HepG2 (cell line): ENCODE results near the gene NSMCE4A. TPM values are rescaled to one million over a fixed set of nuclear protein-coding genes. Genes with fewer than 3 reads are reported as not detected.
A peak's percentile ranks its signal among the peaks of the same experiment; 100 is the strongest.

Experiments used
- ARNTL ChIP-seq: sonication (generic); formaldehyde crosslinking; IDR thresholded peaks from 2 replicates; pipeline ENCODE4 v1.4.0; 2020; ENCODE audit warnings: mild to moderate bottlenecking, missing genetic modification reagents
- ATF7-NPFF ChIP-seq: sonication (generic); formaldehyde crosslinking; IDR thresholded peaks from 2 replicates; pipeline ENCODE4 v1.8.1; 2023; ENCODE audit warnings: mild to moderate bottlenecking, low read depth, missing genetic modification reagents, moderate library complexity
- BORCS8-MEF2B ChIP-seq: sonication (generic); formaldehyde crosslinking; IDR thresholded peaks from 2 replicates; pipeline ENCODE4 v1.8.0; 2022; ENCODE audit warnings: mild to moderate bottlenecking, missing genetic modification reagents
- DMAP1 ChIP-seq: IDR thresholded peaks from 2 replicates; pipeline ENCODE4 v1.6.1; 2016
- DPF2 ChIP-seq: sonication (generic); formaldehyde crosslinking; IDR thresholded peaks from 2 replicates; pipeline ENCODE4 v1.4.0; 2020; ENCODE audit warnings: mild to moderate bottlenecking, low read depth, missing genetic modification reagents, borderline replicate concordance
- EED ChIP-seq: sonication (generic); formaldehyde crosslinking; IDR thresholded peaks from 2 replicates; pipeline ENCODE4 v1.5.0; 2020; ENCODE audit warnings: mild to moderate bottlenecking, missing genetic modification reagents
- ELF3 ChIP-seq: IDR thresholded peaks from 2 replicates; pipeline ENCODE4 v1.6.1; 2016; ENCODE audit warnings: missing genetic modification reagents, missing compliant biosample characterization
- ERF ChIP-seq: IDR thresholded peaks from 2 replicates; pipeline ENCODE4 v1.6.1; 2018; ENCODE audit warnings: missing biosample characterization, missing genetic modification reagents
- FOSL2 ChIP-seq: sonication (generic); formaldehyde crosslinking; IDR thresholded peaks from 2 replicates; pipeline ENCODE4 v1.4.0; 2020; ENCODE audit warnings: missing genetic modification reagents
- MED1 ChIP-seq: sonication (generic); formaldehyde crosslinking; IDR thresholded peaks from 2 replicates; pipeline ENCODE4 v1.4.0; 2020; ENCODE audit warnings: missing genetic modification reagents
- MYC ChIP-seq: sonication (generic); formaldehyde crosslinking; IDR thresholded peaks from 2 replicates; pipeline ENCODE4 v1.9.0; 2021; ENCODE audit warnings: missing genetic modification reagents, borderline replicate concordance
- PHB2 ChIP-seq: fragments of 450-650 bp; IDR thresholded peaks from 2 replicates; pipeline ENCODE4 v1.6.1; 2018; ENCODE audit not compliant: partially characterized antibody
- SOX6 ChIP-seq, 2 experiments: fragments of 450-650 bp in 1 of 2; sonication (generic) in 1 of 2; formaldehyde crosslinking in 1 of 2; IDR thresholded peaks; 2 replicates each; pipeline versions ENCODE4 v1.4.0 to v1.6.1; 2017 to 2020; ENCODE audit warnings: antibody characterized with exemption in 1 of 2, mild to moderate bottlenecking in 1 of 2, missing genetic modification reagents in 1 of 2
- SP1 ChIP-seq, 2 experiments: fragments of 450-650 bp in 1 of 2; sonication (generic) in 1 of 2; formaldehyde crosslinking in 1 of 2; IDR thresholded peaks; 2 replicates each; pipeline versions ENCODE4 v1.4.0 to v1.6.1; 2016 to 2020; ENCODE audit warnings: missing genetic modification reagents in 1 of 2
- U2AF2 ChIP-seq: fragments of 200-400 bp; formaldehyde crosslinking; IDR thresholded peaks from 2 replicates; pipeline ENCODE4 v1.6.1; 2017; ENCODE audit warnings: low read depth, mild to moderate bottlenecking, low read length
- ZBTB38 ChIP-seq: sonication (generic); formaldehyde crosslinking; IDR thresholded peaks from 2 replicates; pipeline ENCODE4 v1.5.1; 2020; ENCODE audit warnings: mild to moderate bottlenecking, missing genetic modification reagents
- ZNF549 ChIP-seq: sonication (generic); formaldehyde crosslinking; IDR thresholded peaks from 2 replicates; pipeline ENCODE4 v1.5.0; 2020; ENCODE audit warnings: missing genetic modification reagents
- ZNF563 ChIP-seq: sonication (generic); formaldehyde crosslinking; IDR thresholded peaks from 2 replicates; pipeline ENCODE4 v1.8.0; 2022; ENCODE audit warnings: mild to moderate bottlenecking, moderate library complexity, missing genetic modification reagents
- ZNF615 ChIP-seq: sonication (generic); formaldehyde crosslinking; IDR thresholded peaks from 2 replicates; pipeline ENCODE4 v1.5.0; 2020; ENCODE audit warnings: mild to moderate bottlenecking, missing genetic modification reagents, borderline replicate concordance
- polyA plus RNA-seq, 8 experiments: library from polyadenylated mRNA; depleted of rRNA in 3 of 8; stranded (reverse) in 7 of 8; unstranded in 1 of 8; fragments of >200 nt; fragmentation: Illumina TruSeq in 4 of 8; extraction: Trizol in 4 of 8; gene quantifications; 2 replicates each; pipeline versions ENCODE4 v1.2.1 to v1.2.3, GENCODE V29; 2011 to 2016; ENCODE audit warnings: low read depth in 4 of 8, missing spikeins in 1 of 8, mixed read lengths in 1 of 8; ENCODE audit not compliant: insufficient read depth in 1 of 8
- total RNA-seq, 5 experiments: library from RNA; depleted of rRNA; stranded (reverse); fragments of >200 nt; fragmentation: Illumina TruSeq; extraction: Trizol; gene quantifications; 2 replicates each; pipeline ENCODE4 v1.2.3, GENCODE V29; 2016; ENCODE audit warnings: low read depth in 1 of 5
- TF ChIP-seq, protein P1 (sequence below): sonication (generic); formaldehyde crosslinking; IDR thresholded peaks from 2 replicates; pipeline ENCODE4 v1.8.0; 2022; ENCODE audit warnings: mild to moderate bottlenecking, missing genetic modification reagents; ENCODE audit not compliant: insufficient replicate concordance
- TF ChIP-seq, protein P2 (sequence below): sonication (generic); formaldehyde crosslinking; IDR thresholded peaks from 2 replicates; pipeline ENCODE4 v1.4.0; 2020; ENCODE audit warnings: missing genetic modification reagents
- TF ChIP-seq, protein P3 (sequence below): sonication (generic); formaldehyde crosslinking; IDR thresholded peaks from 2 replicates; pipeline ENCODE4 v1.4.0; 2020; ENCODE audit warnings: mild to moderate bottlenecking, missing genetic modification reagents
- TF ChIP-seq, protein P4 (sequence below): sonication (generic); formaldehyde crosslinking; IDR thresholded peaks from 2 replicates; pipeline ENCODE4 v1.8.1; 2023; ENCODE audit warnings: mild to moderate bottlenecking, moderate library complexity, missing genetic modification reagents

Gene NSMCE4A
- total and polyA plus RNA-seq, 2 of the 13 experiments (the other 11 are each of a cell fraction or from before 2014, with no cell fraction given) = 61.1 to 91.6 TPM

- TF ChIP-seq SP1 (IDR thresholded peaks at IDR 0.05) (no peak), SP1 (CRISPR knock-in tag; IDR thresholded peaks at IDR 0.05) (peak; percentile 50; the same call in 1 of the 2 replicates), EED (CRISPR knock-in tag) (no peak), MED1 (peak; percentile 85), U2AF2 (peak; percentile 97), DMAP1 (CRISPR knock-in tag) (peak; percentile 44; the same call in 1 of the 2 replicates), ERF (CRISPR knock-in tag) (peak; percentile 72), FOSL2 (peak; percentile 31; the same call in 1 of the 2 replicates), DPF2 (CRISPR knock-in tag) (peak; percentile 73), ZNF615 (0 out of 2 replicates have a peak, but pooled peaks have one; percentile 55), ATF7-NPFF (CRISPR knock-in tag) (no peak), ZNF549 (no peak), PHB2 (no peak), MYC (peak; percentile 17; the same call in 1 of the 2 replicates), ZNF563 (peak; percentile 64; the same call in 1 of the 2 replicates), ZBTB38 (0 out of 2 replicates have a peak, but pooled peaks have one; percentile 18), ELF3 (peak; percentile 78), BORCS8-MEF2B (CRISPR knock-in tag) (peak; percentile 41; the same call in 1 of the 2 replicates), ARNTL (CRISPR knock-in tag) (0 out of 2 replicates have a peak, but pooled peaks have one; percentile 43), SOX6 (IDR thresholded peaks at IDR 0.05) (no peak), SOX6 (CRISPR knock-in tag; IDR thresholded peaks at IDR 0.05) (peak; percentile 97)
- TF ChIP-seq, protein P1, sequence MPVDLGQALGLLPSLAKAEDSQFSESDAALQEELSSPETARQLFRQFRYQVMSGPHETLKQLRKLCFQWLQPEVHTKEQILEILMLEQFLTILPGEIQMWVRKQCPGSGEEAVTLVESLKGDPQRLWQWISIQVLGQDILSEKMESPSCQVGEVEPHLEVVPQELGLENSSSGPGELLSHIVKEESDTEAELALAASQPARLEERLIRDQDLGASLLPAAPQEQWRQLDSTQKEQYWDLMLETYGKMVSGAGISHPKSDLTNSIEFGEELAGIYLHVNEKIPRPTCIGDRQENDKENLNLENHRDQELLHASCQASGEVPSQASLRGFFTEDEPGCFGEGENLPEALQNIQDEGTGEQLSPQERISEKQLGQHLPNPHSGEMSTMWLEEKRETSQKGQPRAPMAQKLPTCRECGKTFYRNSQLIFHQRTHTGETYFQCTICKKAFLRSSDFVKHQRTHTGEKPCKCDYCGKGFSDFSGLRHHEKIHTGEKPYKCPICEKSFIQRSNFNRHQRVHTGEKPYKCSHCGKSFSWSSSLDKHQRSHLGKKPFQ (CRISPR knock-in tag) = no peak
- TF ChIP-seq, protein P2, sequence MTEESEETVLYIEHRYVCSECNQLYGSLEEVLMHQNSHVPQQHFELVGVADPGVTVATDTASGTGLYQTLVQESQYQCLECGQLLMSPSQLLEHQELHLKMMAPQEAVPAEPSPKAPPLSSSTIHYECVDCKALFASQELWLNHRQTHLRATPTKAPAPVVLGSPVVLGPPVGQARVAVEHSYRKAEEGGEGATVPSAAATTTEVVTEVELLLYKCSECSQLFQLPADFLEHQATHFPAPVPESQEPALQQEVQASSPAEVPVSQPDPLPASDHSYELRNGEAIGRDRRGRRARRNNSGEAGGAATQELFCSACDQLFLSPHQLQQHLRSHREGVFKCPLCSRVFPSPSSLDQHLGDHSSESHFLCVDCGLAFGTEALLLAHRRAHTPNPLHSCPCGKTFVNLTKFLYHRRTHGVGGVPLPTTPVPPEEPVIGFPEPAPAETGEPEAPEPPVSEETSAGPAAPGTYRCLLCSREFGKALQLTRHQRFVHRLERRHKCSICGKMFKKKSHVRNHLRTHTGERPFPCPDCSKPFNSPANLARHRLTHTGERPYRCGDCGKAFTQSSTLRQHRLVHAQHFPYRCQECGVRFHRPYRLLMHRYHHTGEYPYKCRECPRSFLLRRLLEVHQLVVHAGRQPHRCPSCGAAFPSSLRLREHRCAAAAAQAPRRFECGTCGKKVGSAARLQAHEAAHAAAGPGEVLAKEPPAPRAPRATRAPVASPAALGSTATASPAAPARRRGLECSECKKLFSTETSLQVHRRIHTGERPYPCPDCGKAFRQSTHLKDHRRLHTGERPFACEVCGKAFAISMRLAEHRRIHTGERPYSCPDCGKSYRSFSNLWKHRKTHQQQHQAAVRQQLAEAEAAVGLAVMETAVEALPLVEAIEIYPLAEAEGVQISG = peak; percentile 79
- TF ChIP-seq, protein P3, sequence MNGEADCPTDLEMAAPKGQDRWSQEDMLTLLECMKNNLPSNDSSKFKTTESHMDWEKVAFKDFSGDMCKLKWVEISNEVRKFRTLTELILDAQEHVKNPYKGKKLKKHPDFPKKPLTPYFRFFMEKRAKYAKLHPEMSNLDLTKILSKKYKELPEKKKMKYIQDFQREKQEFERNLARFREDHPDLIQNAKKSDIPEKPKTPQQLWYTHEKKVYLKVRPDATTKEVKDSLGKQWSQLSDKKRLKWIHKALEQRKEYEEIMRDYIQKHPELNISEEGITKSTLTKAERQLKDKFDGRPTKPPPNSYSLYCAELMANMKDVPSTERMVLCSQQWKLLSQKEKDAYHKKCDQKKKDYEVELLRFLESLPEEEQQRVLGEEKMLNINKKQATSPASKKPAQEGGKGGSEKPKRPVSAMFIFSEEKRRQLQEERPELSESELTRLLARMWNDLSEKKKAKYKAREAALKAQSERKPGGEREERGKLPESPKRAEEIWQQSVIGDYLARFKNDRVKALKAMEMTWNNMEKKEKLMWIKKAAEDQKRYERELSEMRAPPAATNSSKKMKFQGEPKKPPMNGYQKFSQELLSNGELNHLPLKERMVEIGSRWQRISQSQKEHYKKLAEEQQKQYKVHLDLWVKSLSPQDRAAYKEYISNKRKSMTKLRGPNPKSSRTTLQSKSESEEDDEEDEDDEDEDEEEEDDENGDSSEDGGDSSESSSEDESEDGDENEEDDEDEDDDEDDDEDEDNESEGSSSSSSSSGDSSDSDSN (CRISPR knock-in tag) = peak; percentile 88
- TF ChIP-seq, protein P4, sequence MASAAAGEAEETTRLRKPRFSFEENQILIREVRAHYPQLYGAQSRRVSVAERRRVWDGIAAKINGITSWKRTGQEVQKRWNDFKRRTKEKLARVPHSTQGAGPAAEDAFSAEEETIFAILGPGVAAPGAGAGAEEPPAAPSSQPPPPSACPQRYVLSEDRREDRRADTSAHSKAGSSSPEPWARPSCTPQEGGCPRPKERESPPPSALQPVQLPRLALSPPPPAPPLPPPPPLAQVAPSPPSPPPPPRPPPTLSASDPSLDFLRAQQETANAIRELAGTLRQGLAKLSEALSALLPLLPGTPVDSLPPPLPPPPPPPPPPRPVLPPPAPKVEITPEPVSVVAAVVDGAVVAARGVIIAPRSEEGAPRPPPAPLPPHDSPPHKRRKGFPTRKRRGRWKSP (CRISPR knock-in tag) = peak; percentile 44; the same call in 1 of the 2 replicates
Observed at GRCh38 chr10:121935702-121936101, 39.3 kb downstream of the NSMCE4A start (continued).
